Body of pancreas (tissue), 4 donors: ENCODE measurements around the gene GINS1. TPM values are rescaled to one million over a fixed set of nuclear protein-coding genes. Genes with fewer than 3 reads are reported as not detected.

Experiments
- ATAC-seq: fragments of 150-250 bp; one replicate; pipeline ENCODE4 v1.9.1; 2016
- DNase-seq, 4 donors: peaks; one replicate each; pipeline ENCODE4 v3.0.0-alpha.2; 2019
- H3K27ac ChIP-seq, 4 donors: fragments of 200-600 bp; sonication (generic); 1 replicate in 3 of 4; 2 replicates in 1 of 4; pipeline versions ENCODE4 v1.5.1 to v1.6.1; 2016 to 2019; ENCODE audit warnings: mild to moderate bottlenecking in 1 of 4, mixed read lengths in 1 of 4, moderate library complexity in 1 of 4
- H3K27me3 ChIP-seq, 2 donors: fragments of 200-600 bp; sonication (generic); one replicate each; pipeline ENCODE4 v1.6.0; 2016; ENCODE audit warnings: mild to moderate bottlenecking in 1 of 2
- H3K36me3 ChIP-seq, 2 donors: fragments of 200-600 bp; sonication (generic); replicated peaks in 1 of 2; 2 replicates each; pipeline ENCODE4 v1.5.1; 2016; ENCODE audit warnings: low read depth in 2 of 2; ENCODE audit not compliant: insufficient read depth in 1 of 2
- H3K4me1 ChIP-seq: fragments of 200-600 bp; sonication (generic); one replicate; pipeline ENCODE4 v1.6.0; 2016
- H3K4me3 ChIP-seq, 2 donors: fragments of 200-600 bp; sonication (generic); 1 replicate in 1 of 2; 2 replicates in 1 of 2; pipeline ENCODE4 v1.5.1; 2016 to 2019
- H3K9me3 ChIP-seq, 3 donors: fragments of 200-600 bp; sonication (generic); 1 replicate in 2 of 3; 2 replicates in 1 of 3; pipeline ENCODE4 v1.5.1; 2016
- POLR2A ChIP-seq, 3 donors: fragments of 450-650 bp; IDR thresholded peaks; one replicate each; pipeline ENCODE4 v1.6.1; 2016; ENCODE audit warnings: antibody characterized with exemption in 3 of 3, mild to moderate bottlenecking in 2 of 3
- WGBS, 2 donors: methylation state at CpG; one replicate each; pipeline ENCODE4 v1.1.5; 2017; 5-methylcytosine and 5-hydroxymethylcytosine counted together
- intact Hi-C: fragments of 100-400 bp; cut with DNase I; formaldehyde crosslinking; loops from one replicate; pipeline ENCODE4 v1.15.1; 2023
- total RNA-seq, 2 donors: library from RNA; depleted of rRNA; stranded (reverse); fragments of >200 nt; gene quantifications; one replicate each; pipeline ENCODE4 v1.1.0, GENCODE V29; 2016
- TF ChIP-seq, protein P1 (sequence below), 7 experiments: fragments of 450-650 bp in 4 of 7; fragments of 200-600 bp in 3 of 7; sonication (generic) in 3 of 7; IDR thresholded peaks; one replicate each; pipeline ENCODE4 v1.5.1; 2016 to 2019; ENCODE audit warnings: antibody characterized with exemption in 7 of 7

Gene GINS1
- total RNA-seq, 2 donors from 2014 or later, result 0.78 to 0.99 TPM

- Histone ChIP-seq H3K4me3 (no peak overlapping the region), H3K36me3 (no peaks in the 10 kb centered on the region), H3K9me3 (no peaks in the 10 kb centered on the region), H3K27me3 (no peaks in the 10 kb centered on the region), H3K27ac (no peak overlapping the region), H3K4me1 (peaks cover 23% of the 10 kb centered on the region)
- ATAC-seq, result no peak
- WGBS, 2 donors, result 93 to 95% methylated on average over 9 to 10 of the region's 10 CpGs
- no peak for DNase-seq
- intact Hi-C loops, result no loop called here
- TF ChIP-seq, protein P1, sequence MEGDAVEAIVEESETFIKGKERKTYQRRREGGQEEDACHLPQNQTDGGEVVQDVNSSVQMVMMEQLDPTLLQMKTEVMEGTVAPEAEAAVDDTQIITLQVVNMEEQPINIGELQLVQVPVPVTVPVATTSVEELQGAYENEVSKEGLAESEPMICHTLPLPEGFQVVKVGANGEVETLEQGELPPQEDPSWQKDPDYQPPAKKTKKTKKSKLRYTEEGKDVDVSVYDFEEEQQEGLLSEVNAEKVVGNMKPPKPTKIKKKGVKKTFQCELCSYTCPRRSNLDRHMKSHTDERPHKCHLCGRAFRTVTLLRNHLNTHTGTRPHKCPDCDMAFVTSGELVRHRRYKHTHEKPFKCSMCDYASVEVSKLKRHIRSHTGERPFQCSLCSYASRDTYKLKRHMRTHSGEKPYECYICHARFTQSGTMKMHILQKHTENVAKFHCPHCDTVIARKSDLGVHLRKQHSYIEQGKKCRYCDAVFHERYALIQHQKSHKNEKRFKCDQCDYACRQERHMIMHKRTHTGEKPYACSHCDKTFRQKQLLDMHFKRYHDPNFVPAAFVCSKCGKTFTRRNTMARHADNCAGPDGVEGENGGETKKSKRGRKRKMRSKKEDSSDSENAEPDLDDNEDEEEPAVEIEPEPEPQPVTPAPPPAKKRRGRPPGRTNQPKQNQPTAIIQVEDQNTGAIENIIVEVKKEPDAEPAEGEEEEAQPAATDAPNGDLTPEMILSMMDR (IDR thresholded peaks at IDR 0.05), result no peak
- no peak for TF ChIP-seq POLR2A (IDR thresholded peaks at IDR 0.05)
Measured at GRCh38 chr20:25372584-25373336, 34.7 kb upstream of the GINS1 start.

DNA sequence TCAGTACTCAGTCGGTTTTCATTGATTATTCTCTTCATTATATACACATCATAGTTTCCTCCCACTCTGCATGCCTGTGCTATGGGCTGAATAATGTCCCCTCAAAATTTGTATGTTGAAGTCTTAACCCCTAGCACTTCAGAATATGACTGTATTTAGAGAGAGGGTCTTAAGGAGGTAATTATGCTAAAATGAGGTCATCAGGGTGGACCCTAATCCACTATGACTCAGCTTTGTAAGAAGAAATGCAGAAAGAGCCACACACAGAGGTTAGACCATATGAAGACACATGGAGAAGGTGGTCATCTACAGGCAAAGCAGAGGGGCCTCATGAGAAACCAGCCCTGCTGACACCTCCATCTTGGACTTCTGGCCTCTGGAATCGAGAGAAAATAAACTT is 32.6 kb upstream of the GINS1 start:
- Histone ChIP-seq H3K27ac (no peak overlapping the region), H3K4me1 (peaks cover 37% of the 10 kb centered on the region), H3K9me3 (no peaks in the 10 kb centered on the region), H3K4me3 (no peak overlapping the region), H3K36me3 (no peaks in the 10 kb centered on the region), H3K27me3 (no peaks in the 10 kb centered on the region)
- 64 to 71% methylated on average over 2 of the region's 2 CpGs for WGBS, 2 donors
- TF ChIP-seq, protein P1 (IDR thresholded peaks at IDR 0.05), result no peak
- TF ChIP-seq POLR2A (IDR thresholded peaks at IDR 0.05), result no peak
- ATAC-seq (no peak), DNase-seq (no peak)
- intact Hi-C loops, result no loop called here

GRCh38 chr20:25376236-25376635 is 31.2 kb upstream of the GINS1 start:
- H3K4me3 ChIP-seq, result no peak overlapping the region
- no peaks in the 10 kb centered on the region for H3K36me3 ChIP-seq
- no peaks in the 10 kb centered on the region for H3K9me3 ChIP-seq
- WGBS, 2 donors, result 89 to 96% methylated on average over 4 of the region's 4 CpGs
- no peak for TF ChIP-seq POLR2A (IDR thresholded peaks at IDR 0.05)
- TF ChIP-seq, protein P1 (IDR thresholded peaks at IDR 0.05), result no peak
- H3K27me3 ChIP-seq, result no peaks in the 10 kb centered on the region
- intact Hi-C loops, result no loop called here
- ATAC-seq (no peak), DNase-seq (no peak)
- peaks cover 25% of the 10 kb centered on the region for H3K4me1 ChIP-seq
- no peak overlapping the region for H3K27ac ChIP-seq

GRCh38 chr20:25376886-25377285 is 30.6 kb upstream of the GINS1 start:
- intact Hi-C loops, result no loop called here
- H3K27ac ChIP-seq, result no peak overlapping the region
- no peaks in the 10 kb centered on the region for H3K36me3 ChIP-seq
- DNase-seq, result no peak
- TF ChIP-seq, protein P1 (IDR thresholded peaks at IDR 0.05), result no peak
- no peak for TF ChIP-seq POLR2A (IDR thresholded peaks at IDR 0.05)
- no peak overlapping the region for H3K4me3 ChIP-seq
- peaks cover 25% of the 10 kb centered on the region for H3K4me1 ChIP-seq
- no peaks in the 10 kb centered on the region for H3K27me3 ChIP-seq
- no peak for ATAC-seq
- 90 to 93% methylated on average over 2 of the region's 2 CpGs for WGBS, 2 donors
- H3K9me3 ChIP-seq, result no peaks in the 10 kb centered on the region
